ENCODE data around the gene PTGR1.

GRCh38 chr9:111632060-111632459 is 32.6 kb upstream of the PTGR1 start:
- TF ChIP-seq CTCF (IDR thresholded peaks at IDR 0.05): no peak
- no peak for TF ChIP-seq POLR2A (IDR thresholded peaks at IDR 0.05)

Measured in uterus (tissue), 2 donors.